DND-41 (cell line): ENCODE data around the gene CHN2.
"Not testable (repeated sequence)": the region's sequence is repeated elsewhere in the genome, so short reads cannot be mapped to it uniquely, and the experiment has no call there.

Source experiments
- ATAC-seq: fragments of 200-7000 bp; cut with Tn5 transposase; 3 replicates; pipeline ENCODE4 v1.9.1; 2021; ENCODE audit warnings: low read depth; ENCODE audit not compliant: insufficient read depth
- DNase-seq: peaks from one replicate; pipeline ENCODE4 v3.0.0-alpha.2; 2020
- H2AFZ ChIP-seq: 2 replicates; pipeline ENCODE4 v1.6.0; 2012; ENCODE audit warnings: low read depth, low read length
- H3K27ac ChIP-seq: 2 replicates; pipeline ENCODE4 v1.5.1; 2012; ENCODE audit warnings: low read length, inconsistent platforms
- H3K27me3 ChIP-seq: fragments of 200-600 bp; sonication (generic); 2 replicates; pipeline ENCODE4 v1.6.0; 2012; ENCODE audit warnings: low read length, mild to moderate bottlenecking, inconsistent platforms; ENCODE audit not compliant: insufficient read depth, poor library complexity
- H3K36me3 ChIP-seq: 2 replicates; pipeline ENCODE4 v1.5.1; 2012; ENCODE audit warnings: low read length, inconsistent platforms; ENCODE audit not compliant: insufficient read depth
- H3K4me1 ChIP-seq: 2 replicates; pipeline ENCODE4 v1.5.1; 2012; ENCODE audit warnings: mild to moderate bottlenecking, low read length; ENCODE audit not compliant: insufficient read depth
- H3K4me2 ChIP-seq: 2 replicates; pipeline ENCODE4 v1.6.0; 2012; ENCODE audit warnings: mild to moderate bottlenecking, moderate library complexity, low read length, inconsistent platforms; ENCODE audit not compliant: insufficient read depth
- H3K4me3 ChIP-seq, 2 experiments: fragments of 200-600 bp in 1 of 2; shearing (Covaris generic) in 1 of 2; 2 replicates each; pipeline ENCODE4 v1.5.1; 2012 to 2016; ENCODE audit warnings: inconsistent platforms in 2 of 2, low read length in 2 of 2, mild to moderate bottlenecking in 2 of 2, low read depth in 1 of 2, moderate library complexity in 1 of 2
- H3K79me2 ChIP-seq: 2 replicates; pipeline ENCODE4 v1.6.0; 2012; ENCODE audit warnings: low read length, inconsistent platforms; ENCODE audit not compliant: insufficient read depth
- H3K9ac ChIP-seq: 2 replicates; pipeline ENCODE4 v1.6.0; 2012; ENCODE audit warnings: low read depth, mild to moderate bottlenecking, inconsistent platforms, low read length, moderate library complexity
- H3K9me3 ChIP-seq: 2 replicates; pipeline ENCODE4 v1.5.1; 2012; ENCODE audit warnings: low read length, moderate library complexity, mild to moderate bottlenecking, inconsistent platforms; ENCODE audit not compliant: insufficient read depth, severe bottlenecking
- H4K20me1 ChIP-seq: 2 replicates; pipeline ENCODE4 v1.6.0; 2012; ENCODE audit warnings: low read length; ENCODE audit not compliant: insufficient read depth
- EZH2 ChIP-seq: IDR thresholded peaks from 3 replicates; pipeline ENCODE4 v1.6.1; 2012; ENCODE audit warnings: borderline replicate concordance, low read depth, mild to moderate bottlenecking, moderate library complexity, low read length, inconsistent platforms; ENCODE audit not compliant: severe bottlenecking
- TF ChIP-seq, protein P1 (sequence below): IDR thresholded peaks from 2 replicates; pipeline ENCODE4 v1.5.1; 2012; ENCODE audit warnings: borderline replicate concordance, low read length, moderate library complexity, mild to moderate bottlenecking; ENCODE audit not compliant: poor library complexity, severe bottlenecking; ENCODE audit errors: extremely low read depth

CHN2 gene

DNA sequence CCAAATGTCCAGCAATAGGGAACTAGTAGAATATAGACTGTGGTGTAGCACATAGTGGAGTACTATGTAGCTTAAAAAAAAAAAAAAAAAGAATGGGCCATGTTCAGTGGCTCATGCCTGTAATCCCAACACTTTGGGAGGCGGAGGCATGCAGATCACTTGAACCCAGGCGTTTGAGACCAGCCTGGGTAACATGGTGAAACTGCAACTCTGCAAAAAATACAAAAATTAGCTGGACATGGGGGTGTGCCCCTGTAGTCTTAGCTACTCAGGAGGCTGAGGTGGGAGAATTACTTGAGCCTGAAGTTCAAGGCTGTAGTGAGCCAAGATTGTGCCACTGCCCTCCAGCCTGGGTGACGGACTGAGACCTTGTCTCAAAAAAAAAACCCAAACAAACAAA lies 64.4 kb downstream of the CHN2 start:
- H3K36me3 ChIP-seq = no peaks in the 10 kb centered on the region
- no peak for TF ChIP-seq EZH2
- TF ChIP-seq, protein P1, sequence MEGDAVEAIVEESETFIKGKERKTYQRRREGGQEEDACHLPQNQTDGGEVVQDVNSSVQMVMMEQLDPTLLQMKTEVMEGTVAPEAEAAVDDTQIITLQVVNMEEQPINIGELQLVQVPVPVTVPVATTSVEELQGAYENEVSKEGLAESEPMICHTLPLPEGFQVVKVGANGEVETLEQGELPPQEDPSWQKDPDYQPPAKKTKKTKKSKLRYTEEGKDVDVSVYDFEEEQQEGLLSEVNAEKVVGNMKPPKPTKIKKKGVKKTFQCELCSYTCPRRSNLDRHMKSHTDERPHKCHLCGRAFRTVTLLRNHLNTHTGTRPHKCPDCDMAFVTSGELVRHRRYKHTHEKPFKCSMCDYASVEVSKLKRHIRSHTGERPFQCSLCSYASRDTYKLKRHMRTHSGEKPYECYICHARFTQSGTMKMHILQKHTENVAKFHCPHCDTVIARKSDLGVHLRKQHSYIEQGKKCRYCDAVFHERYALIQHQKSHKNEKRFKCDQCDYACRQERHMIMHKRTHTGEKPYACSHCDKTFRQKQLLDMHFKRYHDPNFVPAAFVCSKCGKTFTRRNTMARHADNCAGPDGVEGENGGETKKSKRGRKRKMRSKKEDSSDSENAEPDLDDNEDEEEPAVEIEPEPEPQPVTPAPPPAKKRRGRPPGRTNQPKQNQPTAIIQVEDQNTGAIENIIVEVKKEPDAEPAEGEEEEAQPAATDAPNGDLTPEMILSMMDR = no peak
- H2AFZ ChIP-seq = no peak overlapping the region
- no peak for DNase-seq
- H3K9ac ChIP-seq = no peak overlapping the region
- no peak overlapping the region for H3K4me3 ChIP-seq
- H4K20me1 ChIP-seq = no peaks in the 10 kb centered on the region
- no peaks in the 10 kb centered on the region for H3K27me3 ChIP-seq
- H3K27ac ChIP-seq = no peak overlapping the region
- no peaks in the 10 kb centered on the region for H3K4me1 ChIP-seq
- no peak overlapping the region for H3K4me2 ChIP-seq
- H3K9me3 ChIP-seq = no peaks in the 10 kb centered on the region
- no peak for ATAC-seq
- no peaks in the 10 kb centered on the region for H3K79me2 ChIP-seq

DNA sequence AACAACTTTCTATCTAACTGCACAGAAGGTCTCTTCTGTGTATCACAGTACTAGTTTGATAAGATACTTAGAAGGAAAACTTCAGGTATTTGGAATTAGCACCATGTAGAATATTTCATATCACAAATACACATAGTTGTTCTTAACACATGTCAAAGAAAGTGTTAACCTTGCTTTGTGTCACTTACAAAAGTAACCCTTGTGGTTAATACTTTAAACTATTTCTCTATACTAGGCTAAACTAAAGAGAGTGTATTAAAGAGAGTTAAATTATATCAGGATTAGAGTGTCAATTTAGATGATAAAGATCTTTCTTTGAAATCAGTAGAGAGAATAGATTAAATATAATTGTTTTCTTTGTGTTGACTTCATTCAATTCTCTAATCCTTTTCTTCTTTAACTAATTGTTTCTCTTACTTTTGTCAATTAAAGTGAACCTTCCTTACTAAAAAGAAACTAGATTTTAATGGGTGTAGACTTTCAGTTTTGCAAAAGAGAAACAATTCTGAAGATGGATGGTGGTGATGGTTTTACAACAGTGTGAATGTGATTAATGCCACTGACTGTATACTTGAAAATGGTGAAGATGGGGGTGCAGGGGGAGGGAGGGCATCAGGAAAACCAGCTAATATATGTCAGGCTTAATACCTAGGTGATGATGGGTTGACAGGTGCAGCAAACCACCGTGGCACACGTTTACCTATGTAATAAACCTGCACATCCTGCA lies 67.8 kb downstream of the CHN2 start:
- no peaks in the 10 kb centered on the region for H3K9me3 ChIP-seq
- H3K27me3 ChIP-seq = no peaks in the 10 kb centered on the region
- DNase-seq = no peak
- no peak overlapping the region for H2AFZ ChIP-seq
- H3K9ac ChIP-seq = no peak overlapping the region
- H3K4me3 ChIP-seq = no peak overlapping the region
- no peak overlapping the region for H3K27ac ChIP-seq
- no peaks in the 10 kb centered on the region for H3K4me1 ChIP-seq
- ATAC-seq = no peak
- H3K79me2 ChIP-seq = no peaks in the 10 kb centered on the region
- TF ChIP-seq EZH2 = no peak
- no peaks in the 10 kb centered on the region for H3K36me3 ChIP-seq
- H4K20me1 ChIP-seq = no peaks in the 10 kb centered on the region
- H3K4me2 ChIP-seq = no peak overlapping the region

DNA sequence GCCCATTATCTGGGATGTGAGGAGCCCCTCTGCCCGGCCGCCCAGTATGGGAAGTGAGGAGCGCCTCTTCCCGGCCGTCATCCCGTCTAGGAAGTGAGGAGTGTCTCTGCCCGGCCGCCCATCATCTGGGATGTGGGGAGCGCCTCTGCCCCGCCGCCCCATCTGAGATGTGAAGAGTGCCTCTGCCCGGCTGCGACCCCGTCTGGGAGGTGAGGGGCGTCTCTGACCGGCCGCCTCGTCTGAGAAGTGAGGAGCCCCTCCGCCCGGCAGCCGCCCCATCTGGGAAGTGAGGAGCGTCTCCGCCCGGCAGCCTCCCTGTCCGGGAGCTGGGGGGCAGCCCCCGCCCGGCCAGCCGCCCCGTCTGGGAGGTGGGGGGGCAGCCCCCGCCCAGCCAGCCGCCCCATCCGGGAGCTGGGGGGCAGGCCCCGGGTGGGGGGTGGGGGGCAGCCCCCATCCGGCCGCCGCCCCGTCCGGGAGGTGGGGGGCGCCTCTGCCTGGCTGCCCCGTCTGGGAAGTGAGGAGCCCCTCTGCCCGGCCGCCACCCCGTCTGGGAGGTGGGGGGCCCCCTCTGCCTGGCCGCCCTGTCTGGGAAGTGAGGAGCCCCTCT lies 69.1 kb downstream of the CHN2 start:
- ATAC-seq, H3K4me2 ChIP-seq, H3K9me3 ChIP-seq, H3K4me3 ChIP-seq, H3K27ac ChIP-seq, H3K36me3 ChIP-seq, H3K4me1 ChIP-seq, H3K9ac ChIP-seq, DNase-seq, H3K79me2 ChIP-seq, H2AFZ ChIP-seq, H4K20me1 ChIP-seq, H3K27me3 ChIP-seq: not testable (repeated sequence)

DNA sequence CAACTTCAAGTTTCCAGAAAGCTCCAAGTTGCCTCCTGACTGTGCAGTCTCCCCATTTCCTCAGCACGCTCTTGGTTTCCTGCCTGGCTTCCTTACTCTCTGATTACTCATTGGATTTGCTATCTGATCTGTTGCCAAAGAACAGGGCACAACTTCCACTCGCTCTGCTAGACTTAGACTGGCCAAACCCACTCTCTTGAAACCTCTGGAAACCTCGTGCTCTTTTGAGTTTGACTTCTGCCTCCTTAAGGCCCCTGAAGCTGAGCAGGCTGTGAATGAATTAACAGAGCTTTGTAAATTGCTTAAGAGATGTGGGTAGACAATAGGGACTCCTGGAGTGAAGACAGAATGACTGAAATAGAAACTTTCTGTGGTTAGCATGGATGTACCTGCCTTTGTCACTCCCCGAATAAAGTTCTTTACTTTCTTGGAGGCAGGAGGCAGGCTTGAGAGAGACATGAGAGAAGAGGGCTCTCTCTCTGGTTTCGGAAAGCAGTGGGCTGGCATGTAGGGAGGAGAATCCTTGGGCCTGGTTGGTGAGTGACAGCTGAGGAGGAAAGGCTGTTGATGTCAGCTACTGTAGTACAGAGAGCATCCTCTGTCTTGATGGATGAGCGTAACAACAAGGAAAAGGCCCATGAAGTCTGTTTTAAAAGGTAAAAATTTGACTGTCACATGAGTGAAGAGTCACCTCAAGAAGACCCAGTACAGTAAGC lies 70.8 kb downstream of the CHN2 start:
- H3K79me2 ChIP-seq = no peaks in the 10 kb centered on the region
- no peaks in the 10 kb centered on the region for H3K4me1 ChIP-seq
- no peak for TF ChIP-seq EZH2
- TF ChIP-seq, protein P1 = no peak
- H3K27ac ChIP-seq = no peak overlapping the region
- no peak overlapping the region for H3K4me2 ChIP-seq
- H2AFZ ChIP-seq = no peak overlapping the region
- no peak overlapping the region for H3K9ac ChIP-seq
- H4K20me1 ChIP-seq = no peaks in the 10 kb centered on the region
- no peaks in the 10 kb centered on the region for H3K36me3 ChIP-seq
- DNase-seq (no peak), ATAC-seq (no peak)
- H3K9me3 ChIP-seq = no peaks in the 10 kb centered on the region
- H3K4me3 ChIP-seq = no peak overlapping the region
- no peaks in the 10 kb centered on the region for H3K27me3 ChIP-seq
